Myocyte (in vitro differentiated cells): ENCODE results near the gene FMNL1. TPM values are rescaled to one million over a fixed set of nuclear protein-coding genes. Genes with fewer than 3 reads are reported as not detected.

Source experiments
- DNase-seq: peaks from one replicate; pipeline ENCODE4 v3.0.0-alpha.2; 2012; ENCODE audit warnings: low read depth
- total RNA-seq: library from RNA; depleted of rRNA; stranded (reverse); fragments of >200 nt; gene quantifications from 2 replicates; pipeline ENCODE4 v1.2.3, GENCODE V29; 2014

The FMNL1 gene
- total RNA-seq, 1 donor from 2014 or later, result 56.3 TPM

- peak; percentile 41 for DNase-seq
Measured at GRCh38 chr17:45277992-45278391, 56.3 kb downstream of the FMNL1 start.

DNA sequence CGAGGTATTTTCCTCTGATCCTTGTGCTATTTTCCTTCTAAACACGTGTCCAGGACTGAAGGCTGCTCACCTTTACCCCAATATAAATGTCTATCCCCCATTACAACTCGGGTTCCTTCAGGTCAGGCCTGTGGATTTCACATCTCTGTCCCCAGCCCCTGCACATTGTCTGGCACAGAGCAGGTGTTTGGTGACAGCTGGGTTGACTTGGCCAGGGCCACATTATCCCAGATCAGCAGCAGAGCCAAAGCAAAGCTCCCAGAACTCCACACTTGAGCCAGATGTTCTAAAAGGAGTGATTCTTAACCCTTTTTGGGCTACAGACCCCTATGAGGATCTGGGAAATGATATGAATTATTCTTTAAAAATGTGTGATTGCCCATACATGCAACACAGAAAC is 58.2 kb downstream of the FMNL1 start:
- peak; percentile 66 for DNase-seq

DNA sequence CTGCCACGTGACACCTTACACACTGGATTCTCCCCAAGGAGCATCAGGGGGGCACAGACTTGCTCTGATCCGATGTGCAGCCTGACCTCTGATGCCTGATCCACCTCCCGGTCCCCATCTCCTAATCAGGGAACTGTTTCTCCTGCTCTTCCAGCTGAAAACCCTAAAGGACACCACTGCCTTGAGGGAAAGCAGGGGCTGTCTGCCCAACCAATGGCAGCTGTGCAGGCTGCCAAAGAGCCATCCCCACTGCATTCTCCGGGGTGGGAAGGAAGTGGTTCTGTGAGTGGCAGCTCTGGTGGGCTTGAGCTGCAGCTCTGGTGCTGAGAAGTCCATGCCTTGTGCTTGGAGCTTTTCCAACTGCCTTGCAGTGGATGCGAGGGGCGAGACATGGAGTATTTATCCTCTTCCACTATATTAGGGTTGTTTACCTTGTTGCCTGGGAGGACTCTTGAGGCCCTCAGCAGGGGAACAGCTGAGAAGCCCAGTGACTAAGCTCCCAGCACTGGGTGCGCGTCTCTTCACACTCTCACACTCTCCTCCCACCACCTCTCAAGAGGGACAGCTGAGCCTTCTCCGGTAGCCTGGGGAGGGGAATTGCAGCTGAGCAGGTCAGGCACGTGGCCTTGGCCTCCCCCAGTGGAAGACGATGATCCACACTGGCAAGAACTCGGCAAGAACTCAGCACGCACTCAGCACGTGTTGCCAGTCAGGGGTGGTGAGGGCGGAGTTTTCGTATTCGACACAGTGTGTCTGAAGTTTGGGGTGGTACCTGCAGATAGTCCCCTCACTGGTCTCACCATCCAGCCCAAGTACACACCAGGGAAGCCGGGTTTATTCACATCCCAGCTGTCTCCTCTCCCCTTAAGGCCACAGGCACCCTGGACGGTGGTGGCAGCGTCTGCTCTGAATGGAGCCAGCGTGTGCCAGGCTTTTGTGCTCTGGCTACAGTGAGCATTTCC is 61.3 kb downstream of the FMNL1 start:
- DNase-seq, result peak; percentile 100

DNA sequence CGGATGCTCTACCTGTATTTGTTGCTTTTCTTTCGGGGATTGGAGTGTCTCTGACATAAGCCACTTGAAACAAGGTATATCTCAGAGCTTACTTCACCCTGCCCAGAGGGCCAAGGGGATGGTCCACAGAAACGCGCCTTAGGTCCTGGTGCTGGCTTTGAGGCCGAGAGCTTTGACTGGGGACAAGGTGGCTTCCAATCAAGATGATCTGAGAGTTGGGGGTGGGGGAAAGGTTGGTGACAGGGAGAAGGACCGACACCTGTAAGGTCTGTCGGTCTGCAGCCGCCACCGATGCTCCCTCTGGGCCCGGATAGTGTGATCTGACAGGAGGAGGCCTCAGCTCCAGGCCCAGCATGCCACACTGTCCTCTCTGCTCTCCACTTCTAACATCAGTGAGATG is 62.0 kb downstream of the FMNL1 start:
- DNase-seq, result no peak

- DNase-seq, result peak; percentile 39
Measured at GRCh38 chr17:45284176-45285140, 62.8 kb downstream of the FMNL1 start.

GRCh38 chr17:45286286-45286685 is 64.6 kb downstream of the FMNL1 start:
- DNase-seq, result no peak

GRCh38 chr17:45287526-45288500 is 66.1 kb downstream of the FMNL1 start:
- DNase-seq, result peak; percentile 97

DNA sequence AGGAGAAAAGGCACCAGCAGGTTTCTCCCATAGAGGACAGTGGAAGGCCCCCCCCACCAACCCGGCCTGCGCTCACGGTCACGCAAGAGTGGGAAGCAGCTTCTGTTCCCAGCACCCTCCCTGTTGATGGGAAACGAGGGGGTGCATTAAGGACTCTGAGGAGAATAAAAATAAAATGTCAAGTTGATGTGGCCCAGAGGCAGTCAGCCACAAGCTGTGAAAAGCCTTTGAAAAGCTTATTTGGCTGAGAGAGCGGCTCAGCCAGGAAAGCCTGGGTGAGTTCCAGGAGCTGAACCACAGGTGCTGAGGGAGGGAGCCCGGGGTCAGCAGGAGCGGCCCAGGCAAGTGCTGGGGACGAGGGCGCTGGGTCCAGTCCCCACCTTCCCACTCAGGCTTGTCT is 67.1 kb downstream of the FMNL1 start:
- DNase-seq, result peak; percentile 71

GRCh38 chr17:45289301-45290268 is 67.9 kb downstream of the FMNL1 start:
- peak; percentile 82 for DNase-seq

DNA sequence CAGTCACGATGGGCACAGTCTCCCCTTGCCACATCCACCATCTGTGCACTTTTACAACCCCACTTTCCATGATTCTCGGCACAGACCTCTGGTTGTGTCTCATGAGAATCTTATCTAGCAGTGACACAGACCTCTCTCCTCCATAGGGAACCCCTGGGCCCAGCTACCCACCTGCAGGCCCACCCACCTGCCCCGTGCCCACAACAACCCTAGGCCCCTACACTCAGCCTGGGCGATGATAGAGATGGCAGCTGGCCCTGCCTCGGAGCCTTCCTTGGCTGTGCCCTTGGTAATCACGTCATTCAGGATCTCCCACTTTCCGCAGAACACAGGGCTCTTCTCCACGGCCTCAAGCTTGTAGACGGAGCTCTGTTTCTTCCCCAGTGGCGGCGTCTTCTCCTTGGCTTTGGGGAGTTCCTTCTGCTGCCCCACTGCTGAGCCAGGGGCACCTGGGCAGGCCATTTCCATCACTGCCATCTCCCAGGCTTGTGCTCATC is 68.6 kb downstream of the FMNL1 start:
- no peak for DNase-seq

DNA sequence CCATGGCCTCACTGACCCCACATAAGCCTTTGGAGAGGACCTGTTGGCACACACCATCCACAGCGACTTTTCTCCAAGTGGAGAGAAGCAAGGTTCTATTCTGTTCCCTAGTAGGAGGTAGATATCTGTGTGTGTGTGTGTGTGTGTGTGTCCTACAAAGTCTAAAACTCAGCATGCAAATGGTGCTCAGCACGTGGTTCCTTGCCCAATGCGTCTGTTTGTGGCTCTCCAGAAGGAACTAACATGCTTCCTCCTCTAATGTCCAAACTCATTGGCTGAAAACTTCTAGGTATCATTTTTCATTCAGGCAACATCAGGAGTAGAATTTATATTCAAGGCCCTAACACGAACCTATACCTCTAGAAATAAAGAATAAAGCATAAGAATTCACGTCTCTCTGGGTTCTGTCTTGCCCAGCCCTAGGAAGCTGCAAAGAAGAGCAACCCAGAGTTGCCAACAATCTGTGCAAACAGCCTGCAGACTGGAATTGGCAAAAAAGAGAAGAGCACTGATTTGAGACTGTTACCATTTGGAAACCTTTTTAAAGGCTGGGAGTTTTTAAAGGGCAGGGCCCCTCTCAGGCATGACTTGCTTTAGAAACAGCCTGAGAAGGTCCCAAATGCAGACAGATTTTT is 69.6 kb downstream of the FMNL1 start:
- peak; percentile 52 for DNase-seq

DNA sequence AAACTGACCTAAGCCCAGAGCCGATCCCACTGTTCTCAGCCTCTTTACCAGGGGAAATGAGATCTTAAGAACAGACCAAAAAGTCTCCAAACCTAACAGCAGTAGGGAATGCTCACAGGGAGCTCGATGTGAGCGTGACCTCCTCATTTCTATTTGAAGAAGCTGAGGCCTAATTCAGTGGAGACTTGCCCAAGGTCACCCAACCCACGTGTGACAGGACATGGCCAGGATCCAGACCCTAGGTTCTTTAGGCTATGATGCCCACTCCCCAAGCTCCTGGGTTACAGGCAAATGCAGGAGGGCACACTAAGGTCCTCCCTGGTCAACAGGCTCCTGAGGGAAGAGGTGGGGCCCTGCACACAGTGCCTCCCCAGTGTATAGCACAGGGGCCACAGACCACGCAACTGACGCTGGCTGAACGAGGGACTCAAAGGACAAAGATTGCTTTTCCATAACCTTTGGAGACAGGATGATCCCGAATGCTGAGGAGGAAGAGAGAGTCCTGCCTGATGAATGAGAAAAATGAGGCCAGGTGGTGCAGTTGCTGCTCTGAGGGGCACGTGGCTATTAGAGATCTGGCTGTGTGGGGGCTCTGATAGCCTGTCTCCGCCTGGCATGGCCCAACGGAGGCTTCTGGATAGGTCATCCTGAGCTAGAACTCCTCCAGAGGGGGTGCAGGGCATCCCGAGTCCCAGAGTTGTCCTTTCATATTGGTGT is 71.2 kb downstream of the FMNL1 start:
- DNase-seq, result no peak

- peak; percentile 99 for DNase-seq
Measured at GRCh38 chr17:45293413-45294211, 71.9 kb downstream of the FMNL1 start.

- DNase-seq, result peak; percentile 75
Measured at GRCh38 chr17:45294506-45294905, 72.8 kb downstream of the FMNL1 start.

DNA sequence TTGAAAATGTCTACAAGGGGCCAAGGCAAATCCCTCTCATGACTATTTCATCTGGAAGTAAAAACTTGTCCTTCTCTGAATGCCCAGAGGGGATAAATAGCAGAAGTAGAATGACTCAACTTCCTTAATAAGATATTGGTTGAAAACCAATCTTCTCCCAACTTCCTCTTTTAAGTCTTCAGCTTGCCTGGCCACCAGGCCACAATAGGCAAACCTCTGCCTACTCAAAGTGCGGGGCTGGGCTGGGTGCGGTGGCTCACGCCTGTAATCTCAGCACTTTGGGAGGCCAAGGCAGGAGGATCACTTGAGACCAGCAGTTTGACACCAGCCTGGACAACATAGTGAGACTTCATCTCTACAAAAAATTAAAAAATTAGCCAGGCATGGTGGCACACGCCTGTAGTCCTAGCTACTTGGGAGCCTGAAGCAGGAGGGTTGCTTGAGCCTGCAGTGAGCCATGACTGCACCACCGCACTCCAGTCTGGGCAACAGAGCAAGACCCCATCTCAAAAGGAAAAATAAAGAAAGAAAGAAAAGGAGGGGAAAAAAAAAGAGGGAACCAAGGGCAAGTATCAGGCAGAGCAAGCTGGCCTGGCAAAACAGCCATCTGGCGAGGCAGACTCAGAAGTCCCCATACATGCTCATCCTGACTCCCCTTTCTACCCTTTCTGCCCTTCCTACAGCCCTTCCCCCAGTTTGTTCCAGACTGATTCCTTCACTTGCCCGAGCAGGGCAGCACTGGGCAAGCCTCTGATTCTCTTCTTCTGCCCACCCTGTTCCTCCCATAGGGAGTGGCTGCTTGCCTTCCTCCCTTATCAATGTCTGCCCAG is 74.5 kb downstream of the FMNL1 start:
- DNase-seq, result no peak

DNA sequence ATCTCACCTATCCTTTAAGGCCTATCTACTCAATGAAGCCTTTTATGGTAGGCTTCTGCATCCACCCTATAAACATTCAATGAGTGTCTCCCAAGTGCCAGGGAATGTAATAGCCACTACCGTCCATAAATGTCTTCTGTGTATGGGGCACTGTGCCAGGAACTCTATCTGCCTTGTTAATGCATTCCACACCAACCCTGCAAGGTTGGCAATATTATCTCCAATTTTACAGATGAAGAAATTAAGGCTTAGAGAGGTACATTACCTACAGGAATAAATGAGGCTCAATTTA is 75.1 kb downstream of the FMNL1 start:
- peak; percentile 17 for DNase-seq
